K562 (cell line): ENCODE results near the gene ANKLE1. TPM values are rescaled to one million over a fixed set of nuclear protein-coding genes. Genes with fewer than 3 reads are reported as not detected.
A peak's percentile ranks its signal among the peaks of the same experiment; 100 is the strongest.

Source experiments
- ATAC-seq: fragments of 200-7000 bp; cut with Tn5 transposase; 3 replicates; pipeline ENCODE4 v1.9.1; 2020; ENCODE audit warnings: moderate library complexity
- BruUV-seq: library from RNA; stranded (reverse); fragments of 400-500 nt; replicated peaks from 2 replicates; lab custom pipeline; 2021; lab: Mats Ljungman, UMichigan
- CTCF ChIA-PET: fragments of 300-600 bp; formaldehyde crosslinking; extraction: SDS; loops from one replicate; lab custom pipeline; 2021; ENCODE audit warnings: low intra/inter-chr PET ratio; lab: Yijun Ruan, JAX
- POLR2A ChIA-PET: fragments of 300-600, 350-650 bp; sonication (Branson Sonifier 250); formaldehyde crosslinking; extraction: SDS; loops from one replicate; lab custom pipeline; 2021; ENCODE audit warnings: antibody characterized with exemption, inconsistent platforms; lab: Yijun Ruan, JAX
- DNase-seq, 4 experiments: peaks; one replicate each; pipeline versions ENCODE4 v3.0.0 to v3.0.0-alpha.2; 2011 to 2018; ENCODE audit warnings: low spot score in 3 of 4, mixed read lengths in 3 of 4; ENCODE audit errors: extremely low read depth in 1 of 4
- FAIRE-seq: peaks from 2 replicates; lab custom pipeline; 2011; peaks lifted over from hg19 to GRCh38; lab: Jason Lieb, UNC
- H2AFZ ChIP-seq: 2 replicates; pipeline ENCODE4 v1.6.0; 2011; ENCODE audit warnings: low read depth, low read length, control low read depth, inconsistent platforms
- H3K27ac ChIP-seq: fragments of 200-600 bp; 3 replicates; pipeline ENCODE4 v1.8.0; 2011; ENCODE audit warnings: low read depth, mild to moderate bottlenecking, control low read depth, inconsistent platforms, low read length, moderate library complexity, mixed read lengths; ENCODE audit errors: extremely low read depth
- H3K27me3 ChIP-seq, 2 experiments: fragments of 300-600 bp in 1 of 2; 2 replicates in 1 of 2; 3 replicates in 1 of 2; pipeline versions ENCODE4 v1.6.0 to v1.8.0; 2011; ENCODE audit warnings: inconsistent platforms in 2 of 2, low read length in 2 of 2, mild to moderate bottlenecking in 1 of 2, mixed read lengths in 1 of 2, moderate library complexity in 1 of 2; ENCODE audit not compliant: control insufficient read depth in 2 of 2, insufficient read depth in 2 of 2
- H3K36me3 ChIP-seq: fragments of 300-600 bp; 3 replicates; pipeline ENCODE4 v1.8.0; 2011; ENCODE audit warnings: mild to moderate bottlenecking, low read length, inconsistent platforms; ENCODE audit not compliant: control insufficient read depth, insufficient read depth
- H3K4me1 ChIP-seq, 2 experiments: fragments of 200-600 bp in 1 of 2; replicated peaks in 1 of 2; 2 replicates in 1 of 2; 3 replicates in 1 of 2; pipeline versions ENCODE4 v1.5.1 to v1.8.0; 2011; ENCODE audit warnings: inconsistent platforms in 2 of 2, low read length in 2 of 2, mild to moderate bottlenecking in 1 of 2, mixed read lengths in 1 of 2, moderate library complexity in 1 of 2; ENCODE audit not compliant: control insufficient read depth in 2 of 2, insufficient read depth in 2 of 2
- H3K4me2 ChIP-seq: 2 replicates; pipeline ENCODE4 v1.6.1; 2011; ENCODE audit warnings: low read length, control low read depth, inconsistent platforms, mixed read lengths; ENCODE audit not compliant: insufficient read depth
- H3K4me3 ChIP-seq: fragments of 200-600 bp; sonication (generic), shearing (Covaris generic); 2 replicates; pipeline ENCODE4 v1.5.1; 2016; ENCODE audit warnings: control low read depth, inconsistent platforms
- H3K79me2 ChIP-seq: fragments of 200-600 bp; 3 replicates; pipeline ENCODE4 v1.8.0; 2011; ENCODE audit warnings: low read length, inconsistent platforms; ENCODE audit not compliant: control insufficient read depth, insufficient read depth
- H3K9ac ChIP-seq, 2 experiments: 2 replicates each; pipeline versions ENCODE4 v1.6.0 to v1.6.1; 2011; ENCODE audit warnings: low read depth in 2 of 2, low read length in 2 of 2, control low read depth in 1 of 2, inconsistent platforms in 1 of 2, mild to moderate bottlenecking in 1 of 2, mixed read lengths in 1 of 2; ENCODE audit not compliant: insufficient read depth in 1 of 2
- H3K9me1 ChIP-seq: one replicate; pipeline ENCODE4 v1.6.0; 2011; ENCODE audit warnings: inconsistent platforms, mild to moderate bottlenecking, low read length, moderate library complexity; ENCODE audit not compliant: control insufficient read depth, insufficient read depth
- H3K9me3 ChIP-seq: replicated peaks from 2 replicates; pipeline ENCODE4 v1.5.1; 2011; ENCODE audit warnings: low read depth, low read length, inconsistent platforms; ENCODE audit not compliant: control insufficient read depth, insufficient read depth
- H4K20me1 ChIP-seq: replicated peaks from 2 replicates; pipeline ENCODE4 v1.6.1; 2011; ENCODE audit warnings: low read length, inconsistent platforms, mixed read lengths; ENCODE audit not compliant: control insufficient read depth, insufficient read depth
- WGBS: fragments of 100-300 bp; shearing (Covaris generic); methylation state at CpG from one replicate; pipeline ENCODE4 v1.1.6; 2016; ENCODE audit warnings: low coverage, mixed read lengths; ENCODE audit not compliant: insufficient coverage; ENCODE audit errors: missing lambda C conversion rate; 5-methylcytosine and 5-hydroxymethylcytosine counted together
- in situ Hi-C: fragments of 300-500 bp; cut with MboI; formaldehyde crosslinking; loops from 4 replicates; pipeline ENCODE4 v1.15.0; 2018; ENCODE audit warnings: inconsistent platforms, mixed read lengths
- intact Hi-C: fragments of 100-400 bp; cut with micrococcal nuclease; formaldehyde crosslinking; loops from 2 replicates; pipeline ENCODE4 v1.14.2; 2022
- polyA plus RNA-seq, 8 experiments: library from polyadenylated mRNA; depleted of rRNA in 4 of 8; stranded (reverse) in 5 of 8; unstranded in 3 of 8; fragments of >200 nt; fragmentation: Nextera tagmentation in 2 of 8; fragmentation: Illumina TruSeq in 1 of 8; extraction: Ambion mirVana in 2 of 8; extraction: Trizol in 1 of 8; gene quantifications; 2 replicates each; pipeline versions ENCODE4 v1.2.1 to v1.2.3, GENCODE V29; 2011 to 2014; ENCODE audit warnings: inconsistent platforms in 1 of 8, missing spikeins in 1 of 8
- total RNA-seq, 7 experiments: library from RNA; depleted of rRNA in 6 of 7; stranded (reverse); fragments of >200 nt in 6 of 7; fragmentation: Illumina TruSeq in 2 of 7; extraction: Trizol in 2 of 7; gene quantifications; 2 replicates each; pipeline versions ENCODE4 v1.2.1 to v1.2.3, GENCODE V29; 2011 to 2021; ENCODE audit warnings: low replicate concordance in 1 of 7
- TF ChIP-seq, protein P1 (sequence below): sonication (generic); formaldehyde crosslinking; IDR thresholded peaks from 2 replicates; pipeline ENCODE4 v1.8.0; 2022; ENCODE audit warnings: mild to moderate bottlenecking, missing genetic modification reagents
- TF ChIP-seq, protein P2 (sequence below): fragments of 450-650 bp; formaldehyde crosslinking; IDR thresholded peaks from 2 replicates; pipeline ENCODE4 v1.4.0; 2022; ENCODE audit warnings: missing genetic modification characterization

The ANKLE1 gene
- total and polyA plus RNA-seq, 9 of the 15 experiments (the other 6 are each of a cell fraction or from before 2014, with no cell fraction given) = 0.63 to 9.2 (median 2.9) TPM

DNA sequence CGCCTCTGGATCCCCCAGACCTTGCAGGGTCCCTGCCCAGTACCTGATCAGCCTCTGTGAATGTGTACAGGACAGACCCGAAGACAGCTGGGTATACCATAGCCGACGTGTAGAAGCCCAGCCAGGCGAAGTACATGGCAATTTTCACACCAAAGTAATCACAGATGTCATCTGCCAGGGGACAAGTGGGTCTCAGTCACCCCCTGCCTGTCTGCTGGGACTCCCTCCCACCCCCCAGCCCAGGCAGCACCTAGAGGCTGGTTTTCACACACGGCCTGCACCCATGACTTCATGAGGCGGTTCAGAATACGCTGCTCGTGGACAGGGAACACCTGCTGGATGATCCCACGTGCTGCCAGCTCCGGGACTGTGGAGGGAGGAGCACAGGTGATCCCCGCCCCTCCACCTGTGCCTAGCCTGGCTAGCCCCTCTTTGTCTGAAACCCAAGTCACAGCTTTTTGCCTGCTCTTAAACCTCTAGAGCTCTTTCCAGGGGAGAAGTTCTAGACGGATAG lies 49.4 kb downstream of the ANKLE1 start:
- Histone ChIP-seq H4K20me1 (no peaks in the 10 kb centered on the region; the same call in 1 of the 2 replicates), H2AFZ (no peak overlapping the region), H3K27ac (no peak overlapping the region), H3K36me3 (peaks cover 7% of the 10 kb centered on the region; the same call in 1 of the 3 replicates), H3K27me3 (no peaks in the 10 kb centered on the region), H3K9me3 (no peaks in the 10 kb centered on the region; the same call in 1 of the 2 replicates), H3K4me1 (peaks cover 25 to 71% of the 10 kb centered on the region in 2 experiments; a peak in 4 of 5 replicates), H3K9me1 (peaks cover 4% of the 10 kb centered on the region), H3K79me2 (peaks cover 5% of the 10 kb centered on the region; the same call in 1 of the 3 replicates), H3K4me2 (no peak overlapping the region), H3K9ac (0 out of 4 replicates have a peak overlapping the region, but pooled peaks of 1 of the 2 experiments have one; percentile 18), H3K4me3 (no peak overlapping the region)
- 51% methylated on average over 13 of the region's 13 CpGs for WGBS
- BruUV-seq = no TSS peak
- TF ChIP-seq, protein P1, sequence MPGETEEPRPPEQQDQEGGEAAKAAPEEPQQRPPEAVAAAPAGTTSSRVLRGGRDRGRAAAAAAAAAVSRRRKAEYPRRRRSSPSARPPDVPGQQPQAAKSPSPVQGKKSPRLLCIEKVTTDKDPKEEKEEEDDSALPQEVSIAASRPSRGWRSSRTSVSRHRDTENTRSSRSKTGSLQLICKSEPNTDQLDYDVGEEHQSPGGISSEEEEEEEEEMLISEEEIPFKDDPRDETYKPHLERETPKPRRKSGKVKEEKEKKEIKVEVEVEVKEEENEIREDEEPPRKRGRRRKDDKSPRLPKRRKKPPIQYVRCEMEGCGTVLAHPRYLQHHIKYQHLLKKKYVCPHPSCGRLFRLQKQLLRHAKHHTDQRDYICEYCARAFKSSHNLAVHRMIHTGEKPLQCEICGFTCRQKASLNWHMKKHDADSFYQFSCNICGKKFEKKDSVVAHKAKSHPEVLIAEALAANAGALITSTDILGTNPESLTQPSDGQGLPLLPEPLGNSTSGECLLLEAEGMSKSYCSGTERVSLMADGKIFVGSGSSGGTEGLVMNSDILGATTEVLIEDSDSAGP (CRISPR knock-in tag) = no peak
- TF ChIP-seq, protein P2, sequence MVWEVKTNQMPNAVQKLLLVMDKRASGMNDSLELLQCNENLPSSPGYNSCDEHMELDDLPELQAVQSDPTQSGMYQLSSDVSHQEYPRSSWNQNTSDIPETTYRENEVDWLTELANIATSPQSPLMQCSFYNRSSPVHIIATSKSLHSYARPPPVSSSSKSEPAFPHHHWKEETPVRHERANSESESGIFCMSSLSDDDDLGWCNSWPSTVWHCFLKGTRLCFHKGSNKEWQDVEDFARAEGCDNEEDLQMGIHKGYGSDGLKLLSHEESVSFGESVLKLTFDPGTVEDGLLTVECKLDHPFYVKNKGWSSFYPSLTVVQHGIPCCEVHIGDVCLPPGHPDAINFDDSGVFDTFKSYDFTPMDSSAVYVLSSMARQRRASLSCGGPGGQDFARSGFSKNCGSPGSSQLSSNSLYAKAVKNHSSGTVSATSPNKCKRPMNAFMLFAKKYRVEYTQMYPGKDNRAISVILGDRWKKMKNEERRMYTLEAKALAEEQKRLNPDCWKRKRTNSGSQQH (CRISPR knock-in tag) = no peak
- intact Hi-C loops (no loop called here), in situ Hi-C loops (no loop called here)
- FAIRE-seq (no peak), ATAC-seq (no peak), DNase-seq (no peak)
- POLR2A ChIA-PET = interaction anchor here (7.9 kb wide), 1 partner anchor 21 kb away, joined by 78 read pairs; the partner anchor contains the start of gene DDA1
- CTCF ChIA-PET = no interaction called here
